ENCODE measurements around the gene SCUBE1.

Gene SCUBE1

DNA sequence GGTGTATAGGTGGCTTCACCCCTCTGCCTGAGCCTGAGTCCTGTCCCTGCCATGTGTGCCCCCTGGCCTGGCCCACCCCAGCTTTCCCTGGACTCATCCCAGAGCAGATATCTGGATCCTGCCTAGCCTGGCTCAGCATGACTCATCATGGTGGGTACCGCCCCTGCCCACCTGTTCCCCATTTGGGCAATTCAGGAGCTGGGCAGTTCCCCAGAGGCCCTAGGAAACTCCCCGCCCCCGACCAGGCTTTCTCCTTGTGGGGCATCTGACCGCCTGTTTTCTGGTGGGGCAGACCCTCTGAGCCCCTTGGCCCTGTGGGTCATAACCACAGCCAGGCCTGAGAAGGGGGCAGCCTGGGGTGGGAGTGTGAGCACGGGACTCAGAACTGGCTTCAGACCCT lies 187.4 kb downstream of the SCUBE1 start:
- DNase-seq (ENCODE audit: low read depth), result no peak

DNA sequence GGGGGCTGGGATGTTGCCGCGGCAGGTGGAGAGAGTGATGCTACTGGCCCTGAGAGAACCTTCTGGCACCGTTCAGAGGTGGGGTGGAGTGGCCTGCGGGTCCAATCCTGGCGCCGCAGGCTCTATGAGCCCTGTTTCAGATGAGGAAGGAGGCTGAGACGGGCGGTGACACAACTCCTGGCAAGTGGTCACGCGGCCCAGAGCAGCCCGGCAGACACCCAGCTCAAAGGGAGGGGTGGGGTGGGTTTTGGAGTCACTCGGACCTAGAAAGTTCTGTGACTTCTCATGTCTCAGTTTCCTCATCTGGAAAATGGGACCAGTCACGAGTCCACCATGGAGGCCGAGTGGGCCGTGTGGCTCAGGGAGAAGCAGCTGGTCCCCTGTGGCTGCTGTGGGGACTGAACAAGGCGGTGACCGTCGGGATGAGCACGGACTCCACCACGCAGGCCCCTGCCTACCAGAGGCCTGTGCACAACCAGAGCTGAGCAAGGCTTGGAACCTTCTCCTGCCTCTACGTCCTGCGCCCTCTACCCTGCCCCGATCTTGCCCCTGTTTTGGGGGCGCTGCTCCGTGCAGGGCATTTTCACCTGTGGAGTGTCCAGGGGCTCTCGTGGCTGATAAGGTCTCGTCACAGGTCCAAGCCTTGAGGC lies 188.2 kb downstream of the SCUBE1 start:
- no peak for DNase-seq (ENCODE audit: low read depth)

DNA sequence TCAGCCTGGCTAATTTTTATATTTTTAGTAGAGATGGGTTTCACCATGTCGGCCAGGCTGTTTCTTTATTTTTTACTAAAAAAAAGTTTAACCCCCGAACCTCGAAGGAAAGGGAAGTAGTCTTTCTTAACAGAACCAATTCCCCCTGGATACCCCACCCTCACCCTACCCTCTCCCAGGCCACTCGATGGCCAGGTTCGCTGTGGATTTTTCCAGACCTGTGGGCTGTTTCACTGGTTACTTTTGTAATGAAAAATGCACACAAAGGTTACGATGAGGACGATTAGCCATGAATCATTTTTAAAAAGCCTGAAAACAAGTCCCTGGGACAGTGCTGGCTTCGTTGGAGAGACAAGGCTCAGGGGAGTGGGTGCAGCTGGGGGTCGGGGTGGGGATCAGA lies 189.3 kb downstream of the SCUBE1 start:
- DNase-seq (ENCODE audit: low read depth), result no peak

DNA sequence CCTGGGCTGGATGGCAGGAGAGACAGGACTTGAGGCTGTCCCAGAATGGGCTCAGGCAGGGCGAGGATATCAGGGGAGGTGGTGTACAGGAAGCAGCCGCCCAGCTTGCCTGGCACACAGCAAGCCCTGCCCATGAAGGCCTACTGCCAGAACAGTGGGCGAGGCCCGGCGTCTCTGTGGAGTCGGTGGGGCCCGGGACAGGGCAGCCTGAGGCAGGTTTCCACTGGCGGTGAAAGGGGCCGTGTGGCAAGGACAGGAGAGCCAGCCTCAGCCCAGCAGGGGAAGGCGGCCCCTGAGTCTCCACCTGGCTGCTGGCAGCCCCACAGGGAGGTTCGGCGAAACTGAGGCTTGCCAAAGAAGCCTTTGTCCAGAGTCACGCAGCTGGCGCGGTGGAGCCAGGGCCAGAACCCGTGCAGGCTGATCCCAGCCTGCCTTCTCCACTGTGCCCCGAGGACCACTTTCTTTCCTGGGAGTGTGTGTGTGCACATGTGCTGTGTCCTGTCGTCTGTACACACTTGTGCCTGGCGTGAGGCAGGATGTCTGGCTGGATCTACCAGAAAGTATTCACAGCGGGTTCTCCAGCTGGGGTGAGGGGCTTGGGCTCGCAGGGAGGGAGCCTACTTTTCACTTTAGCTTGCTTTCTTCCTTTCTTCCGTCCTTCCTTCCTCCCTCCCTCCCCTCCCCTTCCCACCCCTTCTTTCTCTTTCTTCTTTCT lies 190.7 kb downstream of the SCUBE1 start:
- DNase-seq (ENCODE audit: low read depth), result no peak

DNA sequence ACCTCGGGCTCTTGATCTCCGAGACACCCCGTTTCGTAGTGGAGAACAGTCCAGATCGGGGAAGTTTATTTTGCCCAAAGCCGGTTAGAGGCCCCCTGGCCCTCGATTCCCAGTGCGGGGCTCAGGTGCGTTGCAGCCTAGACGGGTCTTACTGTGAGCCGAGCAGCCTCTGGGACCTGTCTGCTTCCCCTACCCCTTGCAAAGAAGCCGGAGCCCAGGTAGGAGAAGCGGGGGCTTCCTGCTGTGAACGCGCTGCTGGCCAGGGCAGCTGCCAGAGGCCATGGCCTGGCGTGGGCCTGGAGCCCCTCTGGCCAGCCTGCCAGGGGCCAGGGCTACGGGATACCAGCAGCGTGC lies 191.2 kb downstream of the SCUBE1 start:
- no peak for DNase-seq (ENCODE audit: low read depth)

DNA sequence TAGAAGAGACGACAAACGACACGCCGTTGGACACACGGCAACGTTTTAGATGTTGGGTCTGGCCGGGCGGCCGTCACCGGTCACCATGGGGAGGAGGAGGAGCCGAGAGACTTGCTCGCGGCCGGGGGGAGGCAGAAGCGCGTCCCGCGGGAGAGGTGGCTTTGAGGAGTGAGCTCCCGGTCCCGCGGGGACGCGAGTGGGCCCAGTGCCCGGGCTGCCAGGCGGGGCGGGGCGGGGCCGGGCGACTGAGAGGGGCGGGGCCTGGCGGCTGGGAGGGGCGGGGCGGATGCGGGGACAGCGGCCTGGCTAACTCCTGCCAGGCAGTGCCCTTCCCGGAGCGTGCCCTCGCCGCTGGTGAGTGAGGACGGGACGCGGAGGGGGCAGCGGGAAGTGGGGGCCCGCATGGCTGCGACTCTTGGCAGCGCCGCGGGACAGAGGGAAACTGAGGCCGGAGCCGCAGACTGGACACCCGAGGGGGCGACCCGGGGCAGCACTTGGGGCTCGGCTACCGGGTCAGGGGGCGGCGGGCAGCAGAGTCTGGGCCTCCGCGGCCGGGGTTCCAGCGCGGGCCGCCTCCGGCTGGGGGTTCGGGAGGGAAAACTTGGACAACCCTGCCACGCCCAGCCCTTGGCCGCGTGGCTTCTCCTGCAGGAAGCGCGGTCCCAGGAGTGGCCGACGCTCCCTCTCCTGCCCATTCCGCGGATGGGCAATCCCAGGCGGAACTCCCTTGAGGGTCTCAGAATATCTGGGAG lies 191.7 kb downstream of the SCUBE1 start, which contains the start of gene TSPO:
Gene TSPO (plus strand): TSS at position 309 of the 752 bp plus-strand sequence. CDS start 7,680 bp downstream, outside the sequence.
- no peak for DNase-seq (ENCODE audit: low read depth)

DNA sequence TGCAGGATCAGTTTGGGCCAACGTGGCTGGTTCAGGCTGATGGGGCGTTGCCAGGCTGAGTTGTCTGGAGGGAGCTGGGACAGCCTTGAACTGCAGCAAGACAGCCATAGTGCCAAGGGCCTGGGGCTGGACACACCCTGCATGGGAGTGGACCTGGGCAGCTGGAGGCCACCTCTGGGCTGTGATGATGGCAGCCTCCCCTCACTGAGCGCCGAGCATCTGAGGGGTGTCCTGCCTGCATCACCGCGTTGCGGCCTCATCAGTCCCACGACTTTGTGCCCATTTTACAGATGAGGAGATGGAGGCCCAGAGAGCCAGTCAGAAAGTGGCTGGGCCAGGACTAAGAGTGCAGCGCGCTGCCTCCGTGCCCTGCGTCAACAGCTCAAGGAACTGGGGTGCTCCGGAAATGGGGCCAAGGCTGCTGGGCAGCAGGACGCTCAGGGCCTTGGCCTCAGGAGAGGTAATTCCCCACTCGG lies 192.4 kb downstream of the SCUBE1 start:
- DNase-seq (ENCODE audit: low read depth), result no peak

DNA sequence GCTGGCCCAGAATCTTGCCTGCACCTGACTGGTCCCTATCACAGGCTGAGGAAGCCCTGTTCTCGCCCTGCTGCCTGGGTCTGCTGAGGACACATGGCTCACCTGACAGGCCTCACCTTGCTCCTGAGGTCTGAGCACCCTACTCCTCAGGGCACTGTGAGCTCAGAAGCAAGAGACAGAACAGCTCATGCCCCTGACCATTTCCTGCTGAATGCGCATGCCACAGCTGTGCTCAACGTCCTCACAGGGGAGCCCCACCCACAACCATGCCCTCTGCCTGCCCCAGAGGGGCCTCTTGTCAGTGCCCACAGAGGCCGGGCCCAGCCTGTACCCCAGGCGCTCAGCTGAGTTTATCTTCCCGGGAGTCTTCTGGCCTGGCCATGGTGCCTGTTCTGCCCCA lies 194.6 kb downstream of the SCUBE1 start:
- no peak for DNase-seq (ENCODE audit: low read depth)

DNA sequence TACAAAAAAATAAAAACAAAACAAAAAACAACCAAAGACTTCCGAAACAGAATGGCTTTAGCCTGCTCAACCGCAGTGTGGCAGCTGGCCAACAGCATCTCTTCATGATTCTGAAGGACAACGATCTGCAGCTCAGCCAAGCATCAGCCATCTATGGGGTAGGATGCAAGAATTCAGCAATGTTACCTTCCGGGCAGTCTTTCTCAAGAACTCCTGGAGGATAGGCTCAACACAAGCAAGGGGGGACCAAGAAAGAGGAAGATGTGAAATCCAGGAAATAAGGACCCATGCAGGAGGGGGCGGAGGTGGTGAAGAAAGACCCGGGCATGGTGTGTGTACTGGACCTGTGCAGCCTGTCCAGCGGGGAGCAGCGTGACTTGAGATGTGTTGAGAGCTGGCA lies 195.4 kb downstream of the SCUBE1 start:
- DNase-seq (ENCODE audit: low read depth), result no peak
